Measurements from ENCODE around the gene ACSL1.

GRCh38 chr4:184764601-184765000 lies 61.2 kb downstream of the ACSL1 start:
- TF ChIP-seq, protein P1, sequence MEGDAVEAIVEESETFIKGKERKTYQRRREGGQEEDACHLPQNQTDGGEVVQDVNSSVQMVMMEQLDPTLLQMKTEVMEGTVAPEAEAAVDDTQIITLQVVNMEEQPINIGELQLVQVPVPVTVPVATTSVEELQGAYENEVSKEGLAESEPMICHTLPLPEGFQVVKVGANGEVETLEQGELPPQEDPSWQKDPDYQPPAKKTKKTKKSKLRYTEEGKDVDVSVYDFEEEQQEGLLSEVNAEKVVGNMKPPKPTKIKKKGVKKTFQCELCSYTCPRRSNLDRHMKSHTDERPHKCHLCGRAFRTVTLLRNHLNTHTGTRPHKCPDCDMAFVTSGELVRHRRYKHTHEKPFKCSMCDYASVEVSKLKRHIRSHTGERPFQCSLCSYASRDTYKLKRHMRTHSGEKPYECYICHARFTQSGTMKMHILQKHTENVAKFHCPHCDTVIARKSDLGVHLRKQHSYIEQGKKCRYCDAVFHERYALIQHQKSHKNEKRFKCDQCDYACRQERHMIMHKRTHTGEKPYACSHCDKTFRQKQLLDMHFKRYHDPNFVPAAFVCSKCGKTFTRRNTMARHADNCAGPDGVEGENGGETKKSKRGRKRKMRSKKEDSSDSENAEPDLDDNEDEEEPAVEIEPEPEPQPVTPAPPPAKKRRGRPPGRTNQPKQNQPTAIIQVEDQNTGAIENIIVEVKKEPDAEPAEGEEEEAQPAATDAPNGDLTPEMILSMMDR (conservative IDR thresholded peaks at IDR 0.05; ENCODE audit: low read length), result no peak
- TF ChIP-seq EZH2phosphoT487 (IDR thresholded peaks at IDR 0.05; ENCODE audit: borderline replicate concordance, low read depth, low read length), result no peak

All from OCI-LY7 (cell line).